CD4-positive, alpha-beta T cell treated with Interleukin-10 for 1 hour (primary cell): ENCODE results near the gene STON1.
"Not testable (repeated sequence)": the region's sequence is repeated elsewhere in the genome, so short reads cannot be mapped to it uniquely, and the experiment has no call there.

ENCODE experiments used
- DNase-seq: peaks from one replicate; pipeline ENCODE4 v3.0.0-alpha.2; 2020

The STON1 gene

DNA sequence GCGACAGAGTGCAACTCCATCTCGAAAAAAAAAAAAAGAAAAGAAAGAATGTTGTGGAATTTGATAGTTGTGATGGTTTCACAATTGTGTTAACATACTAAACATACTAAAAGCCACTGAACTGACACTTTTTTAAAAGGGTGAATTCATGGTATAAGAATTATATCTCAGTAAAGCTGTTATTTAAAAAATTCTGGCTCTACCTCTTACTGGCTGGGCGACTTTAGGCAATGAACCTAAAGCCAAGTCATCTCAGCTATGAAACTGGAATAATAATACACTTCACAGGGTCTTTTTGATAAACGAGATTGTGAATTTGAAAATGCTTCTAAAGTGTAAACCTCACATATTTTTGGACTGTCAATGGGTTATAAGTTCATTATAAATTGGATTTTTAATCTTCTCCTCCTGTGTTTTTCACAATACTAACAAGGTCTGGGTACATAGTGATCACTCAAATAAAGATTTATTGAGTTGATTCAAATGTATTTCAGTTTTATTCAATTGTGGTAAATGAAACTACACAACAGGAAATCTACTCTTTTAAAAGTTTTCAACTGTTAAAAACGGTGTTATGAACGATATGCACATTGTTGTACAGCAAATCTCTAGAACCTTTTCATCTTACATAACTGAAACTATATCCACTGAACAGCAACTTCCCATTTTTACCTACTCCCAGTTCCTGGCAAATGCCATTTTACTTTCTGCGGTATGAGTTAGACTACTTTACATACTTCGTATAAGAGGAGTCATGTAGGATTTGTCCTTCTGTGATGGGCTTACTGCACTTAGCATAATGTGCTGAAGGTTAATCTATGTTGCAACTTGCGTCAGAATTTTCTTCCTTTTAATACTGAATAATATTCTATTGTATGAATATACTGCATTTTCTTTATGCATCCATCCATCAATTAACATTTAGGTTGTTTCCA, 44.7 kb downstream of the STON1 start:
- no peak for DNase-seq

GRCh38 chr2:48578313-48578712, 48.4 kb downstream of the STON1 start:
- DNase-seq = no peak

DNA sequence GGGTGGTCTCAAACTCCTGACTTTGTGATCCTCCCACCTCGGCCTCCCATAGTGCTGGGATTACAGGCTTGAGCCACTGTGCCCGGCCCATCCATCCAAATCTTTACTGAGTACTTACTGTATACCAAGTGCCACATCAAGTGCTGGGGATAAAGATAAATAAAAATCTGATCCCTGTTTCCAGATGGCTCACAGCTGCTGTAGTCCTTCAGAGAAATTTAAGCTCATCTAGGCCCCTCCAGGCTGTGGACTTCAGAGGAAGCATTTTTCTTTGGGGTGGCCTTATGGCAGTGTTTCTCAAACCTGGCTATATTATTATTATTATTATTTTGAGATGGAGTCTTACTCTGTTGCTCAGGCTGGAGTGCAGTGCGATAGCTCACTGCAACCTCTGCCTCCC, 54.0 kb downstream of the STON1 start:
- DNase-seq = no peak

DNA sequence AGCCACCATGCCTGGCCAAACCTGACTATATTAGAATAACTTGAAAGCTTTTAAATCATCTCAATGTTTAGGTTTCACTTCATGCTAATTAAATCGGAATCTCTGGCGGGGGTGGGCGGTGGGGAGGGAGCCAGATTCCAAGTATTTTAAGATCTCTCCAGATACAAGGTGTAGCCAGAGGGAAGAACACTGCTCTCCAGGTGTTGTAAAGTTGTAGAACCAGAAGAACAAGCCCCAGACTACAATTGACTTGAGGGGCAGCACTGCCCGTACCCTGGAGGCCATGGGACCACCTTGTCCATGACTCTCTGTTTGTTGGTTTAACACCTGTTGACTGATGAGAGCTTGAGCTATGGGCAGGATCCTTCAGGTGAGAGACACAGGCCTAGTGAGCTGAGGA, 54.6 kb downstream of the STON1 start:
- DNase-seq = no peak

- no peak for DNase-seq
Observed at GRCh38 chr2:48586433-48586832, 56.5 kb downstream of the STON1 start.

- DNase-seq = no peak
Observed at GRCh38 chr2:48587560-48587959, 57.6 kb downstream of the STON1 start.

DNA sequence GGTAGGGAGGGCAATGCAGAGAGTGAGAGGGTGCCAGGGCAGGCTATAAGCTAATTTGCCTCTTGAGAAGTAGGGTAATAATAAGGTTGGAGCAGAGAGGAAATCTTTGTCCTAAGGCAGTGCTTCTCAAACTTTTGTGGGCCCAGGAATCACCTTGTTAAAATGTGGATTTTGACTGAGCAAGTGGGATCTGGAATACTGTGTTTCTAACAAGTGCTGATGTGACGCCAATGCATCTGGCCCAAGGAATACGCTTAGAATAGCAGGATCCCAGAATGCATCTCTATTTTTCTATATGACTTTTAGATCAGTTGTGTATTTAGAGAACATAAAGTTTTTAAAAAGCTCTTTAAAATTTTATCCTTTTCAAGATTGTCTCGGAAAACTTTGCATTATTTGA, 58.0 kb downstream of the STON1 start:
- no peak for DNase-seq

GRCh38 chr2:48588745-48589144, 58.8 kb downstream of the STON1 start:
- no peak for DNase-seq

- no peak for DNase-seq
Observed at GRCh38 chr2:48589170-48589767, 59.3 kb downstream of the STON1 start.

GRCh38 chr2:48590017-48590416, 60.1 kb downstream of the STON1 start:
- no peak for DNase-seq

- no peak for DNase-seq
Observed at GRCh38 chr2:48592067-48592466, 62.1 kb downstream of the STON1 start.

DNA sequence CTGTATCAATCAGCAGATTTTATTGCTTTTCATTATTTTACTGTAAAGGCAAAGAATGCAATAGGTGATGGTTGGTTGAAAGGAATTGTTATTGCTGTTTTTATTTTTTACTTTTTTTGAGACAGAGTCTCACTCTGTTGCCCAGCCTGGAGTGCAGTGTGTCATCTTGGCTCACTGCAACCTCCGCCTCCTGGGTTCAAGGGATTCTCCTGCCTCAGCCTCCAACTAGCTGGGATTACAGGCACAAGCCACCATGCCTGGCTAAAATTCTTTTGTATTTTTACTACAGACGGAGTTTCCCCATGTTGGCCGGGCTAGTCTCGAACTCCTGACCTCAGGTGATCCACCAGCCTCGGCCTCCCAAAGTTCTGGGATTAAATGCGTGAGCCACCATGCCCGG, 66.8 kb downstream of the STON1 start:
- not testable (repeated sequence) for DNase-seq

DNA sequence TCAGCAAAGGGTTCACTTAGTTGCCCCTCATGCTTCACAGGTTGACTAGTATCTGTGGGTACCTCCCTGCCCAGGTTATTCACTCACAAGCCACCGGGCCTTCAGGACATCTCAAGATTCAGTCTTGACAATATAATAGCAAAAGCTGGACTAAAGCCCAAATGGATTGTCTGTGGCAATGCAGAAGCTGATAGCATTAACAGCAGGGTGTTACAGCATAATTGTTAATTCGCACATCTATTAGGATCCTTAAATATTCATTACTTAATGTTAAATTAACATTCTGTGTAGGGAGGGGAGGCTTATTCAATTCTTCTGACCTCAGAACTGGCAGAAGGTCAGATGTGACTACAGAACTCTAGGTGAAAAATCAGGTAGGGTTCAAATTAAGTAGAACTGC, 67.5 kb downstream of the STON1 start:
- DNase-seq = no peak

GRCh38 chr2:48600204-48600813, 70.4 kb downstream of the STON1 start:
- peak; percentile 23 for DNase-seq

- DNase-seq = no peak
Observed at GRCh38 chr2:48600917-48601316, 71.0 kb downstream of the STON1 start.

- no peak for DNase-seq
Observed at GRCh38 chr2:48601349-48601748, 71.4 kb downstream of the STON1 start.

GRCh38 chr2:48605482-48606175, 75.7 kb downstream of the STON1 start:
- no peak for DNase-seq

DNA sequence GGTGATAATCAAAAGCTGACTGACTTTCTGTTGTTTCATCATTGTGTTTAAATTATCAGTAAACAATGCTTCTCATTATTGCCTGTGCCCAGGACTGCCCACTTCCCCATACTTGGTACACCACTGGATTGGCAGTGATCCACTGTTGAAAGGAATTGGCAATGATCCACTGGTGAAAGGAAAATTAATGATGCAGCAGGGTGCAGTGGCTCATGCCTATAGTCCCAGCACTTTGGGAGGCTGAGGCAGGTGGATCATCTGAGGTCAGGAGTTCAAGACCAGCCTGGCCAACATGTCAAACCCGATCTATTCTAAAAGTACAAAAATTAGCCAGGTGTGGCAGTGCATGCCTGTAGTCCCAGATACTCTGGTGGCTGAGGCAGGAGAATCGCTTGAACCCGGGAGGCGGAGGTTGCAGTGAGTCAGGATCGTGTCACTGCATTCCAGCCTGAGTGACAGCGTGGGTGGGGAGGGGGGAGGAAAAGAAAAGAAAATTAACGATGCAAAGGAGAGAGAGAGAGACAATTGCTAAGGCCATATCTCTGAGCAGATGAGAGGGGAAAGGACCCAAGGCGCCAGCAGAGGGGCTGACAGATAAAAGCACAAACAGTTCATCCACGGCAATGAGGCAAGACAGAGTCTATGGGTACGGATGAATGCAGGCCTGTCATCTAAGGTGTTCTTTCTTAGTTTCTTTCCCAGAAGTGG, 77.5 kb downstream of the STON1 start:
- no peak for DNase-seq

GRCh38 chr2:48613211-48613610, 83.3 kb downstream of the STON1 start:
- DNase-seq = no peak

- not testable (repeated sequence) for DNase-seq
Observed at GRCh38 chr2:48614581-48614980, 84.6 kb downstream of the STON1 start.

DNA sequence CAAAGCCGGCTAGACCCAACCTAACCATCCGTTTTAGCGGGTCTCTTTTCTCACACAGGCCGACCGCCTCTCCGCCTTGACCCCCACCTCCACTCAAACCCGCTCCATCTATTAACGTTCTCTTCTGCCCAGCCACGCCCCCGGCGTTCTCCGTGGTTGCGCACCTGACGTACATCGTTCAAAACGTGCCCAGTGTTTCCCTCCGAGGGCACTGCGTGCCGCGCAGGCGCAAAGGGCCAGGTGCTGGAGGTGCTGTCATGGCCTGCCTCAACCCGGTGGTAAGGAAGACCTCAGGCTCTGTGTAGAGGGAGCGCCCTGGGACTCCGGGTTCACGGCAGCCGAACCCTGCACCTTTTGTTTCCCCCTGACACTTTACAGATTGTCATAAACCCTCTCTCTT, 87.7 kb downstream of the STON1 start, which contains the start of gene GTF2A1L:
Gene GTF2A1L, plus strand, starts transcription at position 239 of the 400 bp plus-strand sequence. Its CDS starts 19 bp downstream, at position 258.
- DNase-seq = no peak

- DNase-seq = no peak
Observed at GRCh38 chr2:48619526-48619925, 89.6 kb downstream of the STON1 start.

DNA sequence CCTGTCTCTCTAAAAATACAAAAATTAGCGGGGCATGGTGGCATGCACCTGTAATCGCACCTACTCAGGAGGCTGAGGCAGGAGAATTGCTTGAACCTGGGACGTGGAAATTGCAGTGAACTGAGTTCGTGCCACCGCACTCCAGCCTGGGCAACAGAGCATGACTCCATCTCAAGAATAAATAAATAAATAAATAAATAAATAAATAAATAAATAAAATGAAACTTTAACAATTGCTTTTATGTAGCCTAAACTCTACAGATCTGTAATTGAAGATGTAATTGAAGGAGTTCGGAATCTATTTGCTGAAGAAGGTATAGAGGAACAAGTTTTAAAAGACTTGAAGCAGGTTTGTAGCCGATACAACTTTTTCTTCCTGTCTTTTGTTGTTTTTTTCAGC, 90.7 kb downstream of the STON1 start:
- no peak for DNase-seq
